Fibroblast of lung (primary cell): Measurements from ENCODE around the gene PWP2.

ENCODE experiments used
- CTCF ChIP-seq, 2 donors: IDR thresholded peaks in 1 of 2; conservative IDR thresholded peaks in 1 of 2; 1 replicate in 1 of 2; 2 replicates in 1 of 2; pipeline ENCODE4 v1.5.1; 2011 to 2012; ENCODE audit warnings: low read length in 2 of 2, control low read depth in 1 of 2, inconsistent platforms in 1 of 2, low read depth in 1 of 2, mild to moderate bottlenecking in 1 of 2
- EZH2 ChIP-seq: IDR thresholded peaks from 2 replicates; pipeline ENCODE4 v1.5.1; 2012; ENCODE audit warnings: low read length, control low read depth, mild to moderate bottlenecking; ENCODE audit errors: missing control alignments

GRCh38 chr21:44057960-44058651, 49.1 kb upstream of the PWP2 start:
- TF ChIP-seq CTCF (conservative IDR thresholded peaks at IDR 0.05 in 1 of 2, IDR thresholded peaks at IDR 0.05 in 1 of 2; ENCODE audit: low read depth in 1 of 2, low read length in 2 of 2) (no peak), EZH2 (no peak)
